Right renal cortex interstitium (tissue), 3 donors: ENCODE data around the gene PBX3. TPM values are rescaled to one million over a fixed set of nuclear protein-coding genes. Genes with fewer than 3 reads are reported as not detected.
"Not testable (repeated sequence)": the region's sequence is repeated elsewhere in the genome, so short reads cannot be mapped to it uniquely, and the experiment has no call there.

Experiments
- DNase-seq, 3 donors: peaks; one replicate each; pipeline ENCODE4 v3.0.0-alpha.2; 2013; ENCODE audit warnings: low read depth in 3 of 3, low spot score in 2 of 3
- polyA plus RNA-seq, 3 donors: library from polyadenylated mRNA; unstranded; fragments of 120-200 nt; gene quantifications; one replicate each; pipeline ENCODE4 v1.2.1, GENCODE V29; 2013; ENCODE audit not compliant: insufficient read length in 3 of 3

The PBX3 gene
- polyA plus RNA-seq, 3 donors: 30.1 to 31.5 (median 30.6) TPM

GRCh38 chr9:125774106-125774505, 26.9 kb downstream of the PBX3 start:
- DNase-seq: no peak

- not testable (repeated sequence) for DNase-seq
Observed at GRCh38 chr9:125776789-125777188, 29.6 kb downstream of the PBX3 start.

DNA sequence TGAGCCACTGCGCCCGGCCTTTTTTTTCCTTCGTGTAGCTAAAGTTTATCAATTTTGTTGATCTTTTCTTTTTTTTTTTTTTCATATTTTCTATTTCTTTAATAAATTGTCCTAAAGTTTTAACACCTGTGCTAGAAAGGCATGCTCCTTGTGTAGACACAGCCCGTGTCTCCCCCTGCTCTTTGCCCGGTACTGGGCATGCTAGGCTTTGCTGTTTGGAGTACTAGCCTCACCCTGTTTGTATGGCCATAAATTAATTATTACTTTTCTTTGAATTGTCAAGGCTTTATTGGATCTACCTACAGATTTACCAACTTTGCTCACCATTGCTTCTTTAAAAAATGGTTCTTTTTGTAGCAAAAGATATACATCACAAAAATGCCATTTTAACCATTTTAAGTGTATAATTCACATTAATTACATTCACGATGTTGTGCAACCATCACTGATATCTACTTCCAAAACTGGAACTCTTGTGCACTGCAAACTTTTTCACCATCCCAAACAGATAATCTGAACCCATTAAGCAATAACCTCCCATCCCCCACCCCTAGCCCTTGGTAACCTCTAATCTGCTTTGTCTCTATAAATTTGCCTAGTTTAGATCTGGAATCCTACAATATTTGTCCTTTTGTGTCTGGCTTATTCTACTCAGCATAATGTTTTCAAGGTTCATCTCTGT, 31.5 kb downstream of the PBX3 start:
- not testable (repeated sequence) for DNase-seq

DNA sequence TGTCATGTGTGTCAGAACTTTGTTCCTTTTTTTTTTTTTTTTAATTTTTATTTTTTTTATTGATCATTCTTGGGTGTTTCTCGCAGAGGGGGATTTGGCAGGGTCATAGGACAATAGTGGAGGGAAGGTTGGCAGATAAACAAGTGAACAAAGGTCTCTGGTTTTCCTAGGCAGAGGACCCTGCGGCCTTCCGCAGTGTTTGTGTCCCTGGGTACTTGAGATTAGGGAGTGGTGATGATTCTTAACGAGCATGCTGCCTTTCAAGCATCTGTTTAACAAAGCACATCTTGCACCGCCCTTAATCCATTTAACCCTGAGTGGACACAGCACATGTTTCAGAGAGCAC, 32.0 kb downstream of the PBX3 start:
- not testable (repeated sequence) for DNase-seq

DNA sequence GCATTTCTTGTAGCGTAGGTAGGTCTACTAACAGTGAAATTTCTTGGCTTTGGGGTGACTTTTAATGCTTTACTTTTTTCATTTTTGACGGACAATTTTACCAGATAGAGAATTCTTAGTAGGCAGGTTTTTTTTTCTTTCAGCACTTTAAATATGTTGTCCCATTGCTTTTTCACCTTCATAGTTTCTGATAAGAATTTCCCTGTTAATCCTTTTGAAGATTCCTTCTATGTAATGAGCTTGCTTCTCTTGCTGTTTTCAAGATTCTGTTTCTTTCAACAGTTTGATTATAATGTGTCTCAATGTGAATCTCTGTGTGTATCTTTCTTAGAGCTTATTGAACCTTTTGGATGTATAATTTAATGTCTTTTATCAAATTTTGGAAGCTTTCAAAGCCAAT, 35.5 kb downstream of the PBX3 start:
- no peak for DNase-seq

DNA sequence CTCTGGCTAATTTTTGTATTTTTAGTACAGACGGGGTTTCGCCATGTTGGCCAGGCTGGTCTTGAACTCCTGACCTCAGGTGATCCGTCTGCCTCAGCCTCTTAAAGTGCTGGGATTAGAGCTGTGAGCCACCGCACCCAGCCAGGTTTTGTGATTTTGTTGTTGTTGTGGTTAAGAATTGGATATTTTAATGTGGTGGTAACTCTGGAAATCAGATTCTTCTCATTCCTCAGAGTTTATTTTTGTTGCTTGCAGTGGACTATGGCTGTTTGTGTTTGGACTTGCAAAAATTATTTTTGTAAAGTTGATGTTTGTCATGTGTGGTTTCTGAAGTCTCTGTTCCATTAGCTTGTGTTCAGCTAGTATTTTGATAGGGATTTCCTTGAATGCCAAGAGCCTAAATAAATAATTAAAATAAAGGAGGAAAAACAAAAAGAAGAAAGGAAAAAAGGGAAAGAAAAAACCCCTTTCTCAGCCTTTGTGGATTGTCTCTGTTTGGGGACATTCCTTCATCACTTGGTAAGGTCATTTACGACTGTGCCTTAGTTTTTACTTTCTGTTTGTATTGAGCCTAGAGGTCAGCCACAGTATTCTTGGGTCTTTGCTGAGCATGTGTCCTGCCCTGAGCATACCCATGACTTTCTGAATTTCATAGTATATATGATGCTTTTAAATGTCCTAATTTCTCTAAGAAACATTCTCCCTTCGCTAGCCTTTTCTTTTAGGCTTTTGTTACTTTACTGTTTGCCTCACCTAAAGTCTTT, 37.3 kb downstream of the PBX3 start:
- no peak for DNase-seq

GRCh38 chr9:125785248-125785751, 38.1 kb downstream of the PBX3 start:
- DNase-seq: no peak

- DNase-seq: no peak
Observed at GRCh38 chr9:125787715-125788114, 40.5 kb downstream of the PBX3 start.

GRCh38 chr9:125789196-125789595, 42.0 kb downstream of the PBX3 start:
- DNase-seq: no peak

- no peak for DNase-seq
Observed at GRCh38 chr9:125794708-125795107, 47.5 kb downstream of the PBX3 start.

GRCh38 chr9:125795970-125796596, 48.9 kb downstream of the PBX3 start:
- DNase-seq: no peak

DNA sequence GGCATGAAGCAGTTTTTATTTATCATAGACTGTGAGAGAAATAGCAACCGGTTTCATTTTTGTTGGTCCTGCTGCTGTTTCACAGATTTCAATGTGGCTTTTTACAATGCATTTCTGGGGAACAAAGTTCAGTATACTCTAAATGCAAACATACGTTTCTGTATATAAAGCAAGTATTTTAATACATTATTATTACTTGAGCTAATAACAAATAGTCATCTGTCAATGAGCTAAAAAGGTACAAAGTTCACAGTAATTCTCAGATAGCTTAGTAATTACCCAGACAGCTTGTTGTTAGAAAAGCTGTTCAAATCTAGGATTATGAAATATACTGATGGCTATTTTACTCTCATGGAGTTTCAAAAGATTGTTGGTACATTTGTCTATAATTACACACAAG, 50.8 kb downstream of the PBX3 start:
- no peak for DNase-seq

- DNase-seq: no peak
Observed at GRCh38 chr9:125803526-125803925, 56.4 kb downstream of the PBX3 start.

GRCh38 chr9:125805057-125805456, 57.9 kb downstream of the PBX3 start:
- DNase-seq: no peak

GRCh38 chr9:125805586-125805985, 58.4 kb downstream of the PBX3 start:
- DNase-seq: no peak

GRCh38 chr9:125807079-125807478, 59.9 kb downstream of the PBX3 start:
- DNase-seq: no peak

- no peak for DNase-seq
Observed at GRCh38 chr9:125810161-125810560, 63.0 kb downstream of the PBX3 start.

DNA sequence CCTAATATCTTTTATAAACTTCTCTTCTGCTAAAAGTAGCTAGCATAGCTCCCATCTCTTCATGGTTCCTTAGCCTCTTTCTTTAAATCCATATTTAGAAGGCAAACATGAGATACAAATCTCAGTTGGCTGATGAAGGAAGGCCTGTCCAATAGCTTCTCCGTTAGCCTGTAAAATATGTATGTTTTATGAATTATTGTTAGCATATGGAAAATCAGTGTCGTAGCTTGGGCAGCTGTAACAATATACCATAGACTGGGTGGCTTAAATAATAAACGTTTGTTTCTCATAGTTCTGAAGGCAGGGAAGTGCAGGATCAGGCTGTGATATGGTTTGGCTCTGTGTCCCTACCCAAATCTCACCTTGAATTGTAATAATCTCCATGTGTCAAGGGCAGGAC, 63.8 kb downstream of the PBX3 start:
- no peak for DNase-seq

DNA sequence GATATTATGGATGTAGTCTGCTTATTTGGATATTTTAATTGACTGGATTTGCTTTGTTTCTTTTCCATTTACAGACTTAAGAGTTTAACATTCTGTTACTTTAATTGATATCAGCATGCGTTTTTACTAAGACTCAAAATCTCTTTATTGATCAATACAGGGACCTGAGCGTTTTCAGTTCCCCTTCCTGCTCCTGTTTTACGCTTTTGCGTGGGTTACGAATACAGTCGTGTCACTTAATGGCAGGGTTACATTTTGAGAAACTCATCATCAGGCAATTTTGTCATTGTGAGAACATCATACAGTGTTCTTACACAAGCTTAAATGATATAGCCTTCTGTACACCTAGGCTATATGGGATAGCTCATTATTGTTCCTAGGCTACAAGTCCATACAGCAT, 65.2 kb downstream of the PBX3 start:
- DNase-seq: no peak

DNA sequence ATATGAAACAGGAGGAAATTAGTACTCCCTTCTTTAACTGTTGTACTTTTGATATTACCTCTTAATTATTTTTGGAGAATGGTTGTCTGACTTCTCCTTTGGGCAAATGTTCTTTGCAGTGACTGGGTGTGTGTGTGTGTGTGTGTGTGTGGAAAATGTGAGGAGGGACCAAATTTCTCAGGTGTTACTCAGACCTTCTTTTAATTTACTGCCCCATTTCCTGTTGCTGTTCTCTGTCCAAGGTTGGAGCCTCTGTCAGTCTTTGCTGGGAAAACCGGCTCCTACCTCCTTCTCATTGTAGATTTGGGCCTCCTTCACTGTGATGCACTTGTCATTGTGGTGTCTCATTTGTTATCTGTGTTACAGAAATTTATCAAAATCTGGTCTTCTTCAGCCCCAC, 68.4 kb downstream of the PBX3 start:
- DNase-seq: no peak

DNA sequence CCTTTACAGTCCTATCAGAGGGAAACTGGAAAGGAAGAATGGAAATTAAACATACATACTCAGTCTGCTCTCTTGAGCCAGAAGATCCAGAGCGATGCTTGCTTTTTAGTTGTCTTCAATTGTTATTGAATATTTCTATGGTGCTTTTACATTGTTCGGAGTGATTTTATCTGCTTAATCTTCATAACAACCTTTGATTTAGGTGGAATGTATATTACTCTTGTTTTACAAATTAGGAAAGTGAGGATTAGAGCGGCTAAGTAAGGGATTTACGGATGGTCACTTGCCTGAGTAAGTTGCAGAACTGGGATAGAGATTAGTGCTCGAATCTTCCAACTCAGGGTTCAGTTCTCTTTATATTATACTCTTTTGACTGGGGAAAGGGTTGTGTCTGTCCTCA, 69.1 kb downstream of the PBX3 start:
- DNase-seq: no peak
